Tongue (tissue), 2 donors: ENCODE results near the gene VDAC2. TPM values are rescaled to one million over a fixed set of nuclear protein-coding genes. Genes with fewer than 3 reads are reported as not detected.
"Not testable (repeated sequence)": the region's sequence is repeated elsewhere in the genome, so short reads cannot be mapped to it uniquely, and the experiment has no call there.

Experiments
- DNase-seq: peaks from one replicate; pipeline ENCODE4 v3.0.0-alpha.2; 2015
- total RNA-seq: library from RNA; depleted of rRNA; stranded (reverse); fragments of >200 nt; gene quantifications from one replicate; pipeline ENCODE4 v1.2.3, GENCODE V29; 2014

VDAC2 gene, protein sequence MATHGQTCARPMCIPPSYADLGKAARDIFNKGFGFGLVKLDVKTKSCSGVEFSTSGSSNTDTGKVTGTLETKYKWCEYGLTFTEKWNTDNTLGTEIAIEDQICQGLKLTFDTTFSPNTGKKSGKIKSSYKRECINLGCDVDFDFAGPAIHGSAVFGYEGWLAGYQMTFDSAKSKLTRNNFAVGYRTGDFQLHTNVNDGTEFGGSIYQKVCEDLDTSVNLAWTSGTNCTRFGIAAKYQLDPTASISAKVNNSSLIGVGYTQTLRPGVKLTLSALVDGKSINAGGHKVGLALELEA
- total RNA-seq: 232 TPM

- DNase-seq: peak; percentile 96
These were observed at the start of gene VDAC2 for GRCh38 chr10:75210282-75211006. Gene VDAC2, plus strand, starts transcription at chr10:75210796. Its CDS starts 363 bp downstream, at chr10:75211159.

DNA sequence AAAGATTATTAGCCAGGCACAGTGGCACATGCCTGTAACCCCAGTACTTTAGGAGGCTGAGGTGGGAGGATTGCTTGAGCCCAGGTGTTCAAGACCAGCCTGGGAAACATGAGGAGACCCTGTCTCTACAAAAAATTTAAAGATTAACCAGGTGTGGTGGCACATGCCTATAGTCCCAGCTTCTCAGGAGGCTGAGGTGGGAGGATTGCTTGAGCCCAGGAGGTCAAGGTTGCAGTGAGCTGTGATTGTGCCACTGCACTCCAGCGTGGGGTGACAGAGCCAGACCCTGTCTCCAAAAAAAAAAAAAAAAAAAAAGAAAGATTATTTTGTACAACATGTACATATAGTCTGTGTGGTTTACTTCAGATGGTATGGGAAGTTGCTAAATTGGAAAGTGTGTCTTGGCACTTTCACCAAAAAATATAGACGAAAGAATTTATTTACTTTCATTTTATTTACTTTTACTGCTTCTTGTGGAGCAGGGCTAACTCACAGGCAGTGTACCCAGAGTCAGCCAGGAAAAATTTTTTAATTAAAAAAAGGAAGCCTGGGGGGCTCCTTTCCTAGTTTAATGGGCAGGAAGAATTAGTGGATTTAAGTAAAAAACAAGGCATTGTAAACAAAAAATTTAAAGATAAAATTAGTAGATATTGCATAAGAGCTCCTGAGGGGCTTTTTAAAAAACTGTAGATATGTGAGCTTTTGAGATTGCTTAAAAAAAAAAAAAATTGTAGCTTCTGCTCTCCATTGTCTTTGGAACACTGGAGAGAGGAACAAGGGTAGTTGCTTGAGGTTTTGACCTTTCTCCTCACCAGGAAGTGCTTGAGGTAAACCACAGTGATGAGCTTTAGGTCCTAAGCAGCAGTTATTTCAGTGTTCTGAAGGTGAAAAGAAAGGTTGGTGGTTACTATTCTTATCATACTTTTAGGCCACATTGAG is 44.6 kb upstream of the VDAC2 start:
- DNase-seq: no peak

DNA sequence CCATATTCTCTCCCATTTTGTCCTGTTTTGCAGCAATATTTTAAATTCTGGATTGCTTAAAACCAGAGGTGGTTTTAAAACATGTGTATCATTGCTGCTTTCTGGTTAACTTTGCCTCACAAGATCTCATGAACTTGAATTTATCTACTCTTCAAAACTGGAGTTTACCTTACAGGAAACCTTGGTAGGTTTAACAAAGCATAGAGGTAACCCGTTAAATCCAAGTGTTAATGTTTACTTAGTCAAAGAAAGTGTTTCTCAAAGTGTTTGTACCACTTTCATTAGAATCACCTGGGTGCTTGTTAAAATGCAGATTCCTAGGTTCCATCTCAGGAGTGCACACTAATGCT is 44.0 kb upstream of the VDAC2 start:
- no peak for DNase-seq

DNA sequence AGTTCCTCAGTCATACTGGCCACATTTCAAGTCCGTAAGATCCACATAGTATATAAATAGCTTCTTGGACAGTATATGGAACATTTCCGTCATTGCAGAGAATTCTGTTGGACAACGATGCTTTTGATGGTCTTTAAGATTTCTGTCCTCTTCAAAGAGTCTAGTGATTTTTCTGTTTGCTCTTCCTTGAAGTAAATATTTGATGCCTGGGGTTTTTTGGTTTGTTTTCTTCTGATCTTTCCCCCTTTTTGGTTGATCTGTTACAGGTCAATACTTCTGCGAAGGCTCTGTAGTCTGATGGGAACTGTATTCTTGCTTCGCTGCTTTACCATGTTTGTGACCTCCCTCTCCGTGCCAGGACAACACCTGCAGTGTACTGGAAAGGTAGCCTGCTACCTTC is 42.3 kb upstream of the VDAC2 start:
- no peak for DNase-seq

DNA sequence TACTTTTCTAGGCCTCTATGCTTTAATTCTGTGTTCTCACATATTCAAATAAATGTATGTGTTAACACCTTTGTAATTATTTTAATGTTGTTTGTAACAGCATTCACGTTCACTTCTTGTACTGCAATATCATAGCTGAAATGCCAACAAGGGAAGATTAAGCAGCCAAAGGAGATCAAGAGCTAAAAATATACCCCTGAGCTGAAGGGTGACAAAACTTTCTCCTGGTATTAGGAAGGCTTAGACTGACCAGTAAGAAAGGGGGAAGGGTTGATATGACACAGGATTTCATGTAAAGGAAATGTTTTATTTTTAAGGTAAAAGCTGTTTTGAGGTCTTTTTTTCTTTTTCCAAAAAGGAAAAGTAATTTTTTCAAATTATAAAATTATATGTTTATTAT is 40.4 kb upstream of the VDAC2 start:
- peak; percentile 15 for DNase-seq

GRCh38 chr10:75175046-75175445 is 35.5 kb upstream of the VDAC2 start:
- DNase-seq: no peak

DNA sequence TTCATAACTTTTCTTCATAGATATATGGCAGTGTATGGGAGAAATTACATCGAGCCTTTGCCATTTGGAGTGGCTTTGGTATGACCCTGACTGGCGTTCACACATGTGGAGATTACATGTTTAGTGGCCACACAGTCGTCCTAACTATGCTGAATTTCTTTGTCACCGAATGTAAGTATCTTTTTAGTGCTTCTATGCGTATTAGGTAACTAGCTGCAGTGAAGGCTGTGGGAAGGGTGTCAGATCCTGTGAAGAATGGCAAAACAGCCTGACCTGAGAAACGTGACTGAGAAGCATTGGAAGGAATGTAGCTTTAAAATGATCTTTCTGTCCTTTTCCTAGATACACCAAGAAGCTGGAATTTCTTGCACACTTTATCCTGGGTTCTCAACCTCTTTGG is 34.5 kb upstream of the VDAC2 start:
- DNase-seq: no peak

DNA sequence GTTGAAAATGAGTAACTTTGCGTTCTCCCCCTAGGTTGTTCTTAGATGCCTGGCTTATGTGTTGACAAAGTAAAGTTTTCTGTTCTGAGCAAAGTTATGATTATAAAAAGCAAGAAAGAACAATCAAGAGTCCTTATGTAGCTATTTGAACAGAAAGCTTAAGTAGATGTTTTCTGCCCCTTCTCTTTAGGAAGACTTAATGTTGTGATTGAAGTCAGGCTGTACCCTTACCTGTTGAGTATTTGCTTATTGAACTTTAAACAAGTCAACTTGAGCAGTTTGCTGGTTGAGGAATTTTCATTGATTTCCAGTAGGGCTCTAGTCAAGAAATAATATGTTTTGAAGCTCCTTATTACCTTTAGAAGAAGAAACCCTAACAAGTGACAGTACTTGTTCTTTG is 33.9 kb upstream of the VDAC2 start:
- no peak for DNase-seq

GRCh38 chr10:75179657-75180177 is 30.9 kb upstream of the VDAC2 start:
- no peak for DNase-seq

DNA sequence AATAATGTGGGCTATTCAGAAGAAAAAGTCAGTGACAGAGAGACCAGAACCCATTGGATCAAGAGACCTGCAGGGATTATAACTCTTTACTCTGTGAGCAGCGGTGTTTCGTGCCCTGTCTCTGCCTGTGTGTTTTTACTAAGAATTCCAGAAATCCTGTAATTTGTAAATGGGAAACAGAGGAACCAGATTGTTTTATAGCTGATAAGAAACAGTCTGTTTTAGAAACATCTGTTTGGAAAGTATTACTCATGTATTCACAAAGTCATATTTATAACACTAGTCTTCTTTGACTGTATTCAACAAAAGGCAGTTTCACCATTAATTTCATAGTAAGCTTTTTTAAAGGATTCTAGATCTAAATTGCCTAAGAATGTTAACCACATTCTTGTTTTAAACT is 30.0 kb upstream of the VDAC2 start:
- peak; percentile 8 for DNase-seq

DNA sequence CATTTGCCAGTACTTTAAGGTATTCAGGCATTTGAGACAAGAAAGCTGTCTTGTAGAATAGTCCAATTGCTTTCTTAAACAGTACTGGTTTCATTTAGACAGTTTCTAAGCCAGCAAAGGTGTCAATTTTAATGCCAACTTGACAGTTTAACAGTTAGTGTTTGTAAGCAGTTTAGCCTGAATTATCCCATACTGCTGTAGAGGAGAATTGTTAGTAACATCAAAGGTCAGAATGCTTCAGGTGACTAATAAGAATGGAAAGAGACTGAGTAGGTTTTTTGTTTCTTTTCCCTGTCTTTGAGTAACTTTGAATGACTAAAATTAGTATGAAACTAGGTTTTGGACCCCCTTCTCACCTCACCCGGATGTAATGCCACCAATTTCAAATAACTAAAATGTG is 29.5 kb upstream of the VDAC2 start:
- no peak for DNase-seq

DNA sequence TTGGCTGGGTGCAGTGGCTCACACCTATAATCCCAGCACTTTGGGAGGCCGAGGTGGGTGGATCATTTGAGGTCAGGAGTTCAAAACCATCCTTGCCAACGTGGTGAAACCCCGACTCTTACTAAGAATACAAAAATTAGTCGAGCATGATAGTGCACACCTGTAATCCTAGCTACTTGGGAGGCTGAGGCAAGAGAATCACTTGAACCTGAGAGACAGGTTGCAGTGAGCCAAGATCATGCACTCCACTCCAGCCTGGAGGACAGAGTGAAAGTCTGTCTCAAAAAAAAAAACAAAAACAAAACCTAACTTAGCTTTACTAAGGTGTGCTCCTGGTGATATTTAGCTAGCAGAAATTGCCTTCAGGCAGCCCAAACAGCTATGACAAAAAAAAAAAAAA is 24.3 kb upstream of the VDAC2 start:
- no peak for DNase-seq

DNA sequence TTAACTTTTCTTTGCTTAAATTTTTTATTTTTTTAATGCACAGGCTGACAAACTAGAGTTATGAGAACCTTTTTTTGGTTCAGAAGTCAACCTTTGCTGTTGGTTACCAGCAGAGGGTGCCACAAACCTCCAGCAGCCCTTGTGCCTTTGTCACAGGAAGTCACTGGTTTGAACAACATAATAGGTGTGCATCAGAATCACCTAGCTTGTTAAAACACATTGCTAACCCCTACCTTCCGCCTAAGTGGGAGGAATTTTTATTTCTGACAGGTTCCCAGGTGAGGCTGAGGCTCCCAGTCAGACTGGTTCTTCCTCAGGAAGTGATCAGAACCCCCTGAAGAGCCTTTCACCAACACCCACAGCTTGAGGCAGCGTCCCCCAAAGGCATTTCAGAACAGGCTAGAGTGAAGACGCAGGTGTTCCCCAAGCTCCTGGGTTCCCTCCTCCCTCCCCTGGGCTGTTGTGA is 22.6 kb upstream of the VDAC2 start:
- peak; percentile 65 for DNase-seq

DNA sequence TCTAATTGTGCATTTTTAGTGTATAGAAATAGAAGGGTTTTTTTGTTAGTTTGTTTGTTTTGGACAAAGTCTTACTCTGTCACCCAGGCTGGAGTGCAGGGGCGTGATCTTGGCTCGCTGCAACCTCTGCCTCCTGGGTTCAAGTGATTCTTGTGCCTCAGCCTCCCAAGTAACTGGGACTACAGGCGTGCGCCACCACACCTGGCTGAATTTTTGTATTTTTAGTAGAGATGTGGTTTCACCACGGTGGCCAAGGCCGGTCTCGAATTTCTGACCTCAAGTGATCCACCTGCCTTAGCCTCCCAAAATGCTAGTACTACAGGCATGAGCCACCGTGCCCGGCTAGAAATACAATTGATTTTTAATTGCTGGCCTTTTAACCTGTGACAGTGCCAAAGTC is 22.1 kb upstream of the VDAC2 start:
- DNase-seq: not testable (repeated sequence)

GRCh38 chr10:75189266-75190096 is 21.1 kb upstream of the VDAC2 start:
- no peak for DNase-seq

DNA sequence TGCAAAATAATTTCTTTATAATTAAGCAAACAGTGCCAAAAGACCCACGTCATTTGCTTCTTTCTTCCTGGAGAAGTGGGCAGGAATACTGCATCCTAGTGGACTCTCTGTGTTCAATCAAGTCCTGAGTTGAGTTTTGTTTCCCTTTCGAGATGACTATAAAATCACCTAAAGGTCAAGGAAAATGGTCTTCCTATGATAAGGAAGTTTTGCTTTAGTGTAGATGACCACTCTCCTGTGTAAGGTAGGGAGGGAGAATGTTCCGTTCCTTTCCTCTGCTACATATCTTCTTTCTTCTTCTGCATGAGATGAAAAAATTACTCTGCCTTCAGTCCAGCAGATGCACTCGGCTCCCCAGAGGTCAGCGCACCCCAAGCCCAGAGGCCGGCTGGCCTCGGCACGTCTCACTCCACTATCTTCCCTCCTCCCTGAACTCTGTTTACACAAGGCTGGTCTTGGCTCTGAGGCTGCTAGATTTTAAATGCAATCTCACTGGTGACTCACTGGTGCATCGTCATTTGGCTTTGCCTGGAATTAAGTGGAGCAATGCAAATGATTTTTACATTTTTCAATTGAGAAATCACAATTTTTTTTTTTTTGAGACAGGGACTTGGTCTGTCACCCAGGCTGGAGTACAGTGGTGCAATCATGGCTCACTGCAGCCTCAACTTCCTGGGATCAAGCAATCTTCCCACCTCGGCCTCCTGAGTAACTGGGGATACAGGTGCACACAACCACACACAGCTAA is 18.6 kb upstream of the VDAC2 start:
- DNase-seq: no peak

DNA sequence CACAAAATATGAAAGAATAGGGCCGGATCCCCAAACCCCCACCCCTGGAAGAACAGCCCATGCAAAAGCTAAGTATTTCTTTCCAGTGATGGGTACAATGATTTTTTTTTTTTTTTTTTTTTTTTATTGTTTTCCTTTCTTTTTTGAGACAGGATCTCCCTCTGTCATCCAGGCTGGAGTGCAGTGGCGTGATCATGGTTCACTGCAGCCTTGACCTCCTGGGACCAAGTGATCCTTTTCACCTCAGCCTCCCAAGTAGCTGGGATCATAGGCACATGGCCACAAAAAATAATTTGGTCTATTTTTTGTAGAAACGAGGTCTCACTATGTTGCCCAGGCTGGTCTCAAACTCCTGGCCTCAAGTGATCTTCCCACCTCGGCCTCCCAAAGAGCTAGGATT is 16.0 kb upstream of the VDAC2 start:
- DNase-seq: not testable (repeated sequence)

- no peak for DNase-seq
These were observed 15.4 kb upstream of the VDAC2 start for GRCh38 chr10:75195035-75195763.

GRCh38 chr10:75197066-75197465 is 13.5 kb upstream of the VDAC2 start:
- no peak for DNase-seq

GRCh38 chr10:75197906-75198305 is 12.7 kb upstream of the VDAC2 start:
- no peak for DNase-seq
